SK-N-SH (cell line): ENCODE data around the gene LRRC27. TPM values are rescaled to one million over a fixed set of nuclear protein-coding genes. Genes with fewer than 3 reads are reported as not detected.

Experiments
- CTCF ChIA-PET: fragments of 300-600, 350-600 bp; formaldehyde crosslinking; extraction: SDS; loops from one replicate; lab custom pipeline; 2021; lab: Yijun Ruan, JAX
- POLR2A ChIA-PET: fragments of 350-600 bp; sonication (Branson Sonifier 250); formaldehyde crosslinking; extraction: SDS; loops from one replicate; lab custom pipeline; 2020; ENCODE audit warnings: antibody characterized with exemption, inconsistent platforms; lab: Yijun Ruan, JAX
- DNase-seq: peaks from one replicate; pipeline ENCODE4 v3.0.0; 2012
- H2AFZ ChIP-seq: fragments of 200-600 bp; sonication (generic); 2 replicates; pipeline ENCODE4 v1.8.1; 2016; ENCODE audit warnings: antibody characterized with exemption, mild to moderate bottlenecking, low read depth
- H3F3A ChIP-seq: fragments of 200-600 bp; sonication (generic); replicated peaks from 2 replicates; pipeline ENCODE3; 2016; ENCODE audit warnings: antibody characterized with exemption, mild to moderate bottlenecking; ENCODE audit not compliant: insufficient read depth
- H3K27ac ChIP-seq, 2 experiments: fragments of 200-500 bp in 1 of 2; fragments of 200-600 bp in 1 of 2; sonication (Bioruptor generic) in 1 of 2; sonication (generic), shearing (Covaris generic) in 1 of 2; 2 replicates each; pipeline versions ENCODE4 v1.5.1 to v1.6.1; 2014 to 2016; ENCODE audit warnings: low read depth in 2 of 2, inconsistent platforms in 1 of 2, low read length in 1 of 2, mild to moderate bottlenecking in 1 of 2, mixed read lengths in 1 of 2
- H3K27me3 ChIP-seq: fragments of 200-600 bp; sonication (generic), shearing (Covaris generic); 2 replicates; pipeline ENCODE4 v1.6.1; 2016; ENCODE audit warnings: mixed run types; ENCODE audit not compliant: insufficient read depth
- H3K36me3 ChIP-seq, 2 experiments: fragments of 200-500 bp in 1 of 2; fragments of 200-600 bp in 1 of 2; sonication (Bioruptor generic) in 1 of 2; sonication (generic) in 1 of 2; replicated peaks in 1 of 2; 2 replicates each; pipeline versions ENCODE3 to v1.5.1; 2014 to 2016; ENCODE audit warnings: low read length in 1 of 2, mild to moderate bottlenecking in 1 of 2; ENCODE audit not compliant: insufficient read depth in 2 of 2, control insufficient read depth in 1 of 2
- H3K4me1 ChIP-seq, 2 experiments: fragments of 200-500 bp in 1 of 2; fragments of 200-600 bp in 1 of 2; sonication (Bioruptor generic) in 1 of 2; sonication (generic), shearing (Covaris generic) in 1 of 2; 2 replicates each; pipeline versions ENCODE4 v1.5.1 to v1.6.1; 2014 to 2016; ENCODE audit warnings: low read depth in 1 of 2, low read length in 1 of 2, mixed run types in 1 of 2; ENCODE audit not compliant: insufficient read depth in 2 of 2, control insufficient read depth in 1 of 2
- H3K4me2 ChIP-seq: fragments of 200-600 bp; sonication (generic), shearing (Covaris generic); 2 replicates; pipeline ENCODE4 v1.6.1; 2017; ENCODE audit warnings: mixed run types
- H3K4me3 ChIP-seq, 2 experiments: fragments of 200-500 bp in 1 of 2; fragments of 200-600 bp in 1 of 2; sonication (Bioruptor generic) in 1 of 2; sonication (generic), shearing (Covaris generic) in 1 of 2; 2 replicates each; pipeline versions ENCODE4 v1.5.1 to v1.8.1; 2014 to 2016; ENCODE audit warnings: low read depth in 2 of 2, inconsistent platforms in 1 of 2, low read length in 1 of 2, mild to moderate bottlenecking in 1 of 2, mixed read lengths in 1 of 2, moderate library complexity in 1 of 2
- H3K79me2 ChIP-seq: fragments of 200-600 bp; sonication (generic); 2 replicates; pipeline ENCODE4 v1.8.1; 2017; ENCODE audit warnings: mild to moderate bottlenecking; ENCODE audit not compliant: insufficient read depth
- H3K9ac ChIP-seq: fragments of 200-600 bp; sonication (generic); 2 replicates; pipeline ENCODE4 v1.6.1; 2017; ENCODE audit warnings: mixed run types
- H3K9me2 ChIP-seq: fragments of 200-600 bp; sonication (generic); 2 replicates; pipeline ENCODE4 v1.6.1; 2017; ENCODE audit warnings: mixed run types
- H3K9me3 ChIP-seq: fragments of 200-600 bp; sonication (generic); 2 replicates; pipeline ENCODE4 v1.6.1; 2017; ENCODE audit warnings: mixed run types, mild to moderate bottlenecking, moderate library complexity
- H4K20me1 ChIP-seq: fragments of 200-600 bp; sonication (generic); 2 replicates; pipeline ENCODE4 v1.6.1; 2017; ENCODE audit warnings: mild to moderate bottlenecking, mixed run types; ENCODE audit not compliant: insufficient read depth
- EP300 ChIP-seq, 2 experiments: IDR thresholded peaks; 2 replicates each; pipeline versions ENCODE4 v1.4.0 to v1.6.1; 2012; ENCODE audit warnings: borderline replicate concordance in 1 of 2, low read depth in 1 of 2, low read length in 1 of 2
- FOXJ3 ChIP-seq: sonication (generic); formaldehyde crosslinking; IDR thresholded peaks from 2 replicates; pipeline ENCODE4 v1.5.1; 2020; ENCODE audit warnings: mild to moderate bottlenecking, missing genetic modification reagents
- JUND ChIP-seq: IDR thresholded peaks from 2 replicates; pipeline ENCODE4 v1.4.0; 2012
- MEF2A ChIP-seq: IDR thresholded peaks from 2 replicates; pipeline ENCODE4 v1.4.0; 2012; ENCODE audit warnings: low read depth, borderline replicate concordance
- MXI1 ChIP-seq: IDR thresholded peaks from 2 replicates; pipeline ENCODE4 v1.6.1; 2012; ENCODE audit warnings: mild to moderate bottlenecking, low read depth, low read length, improper control_type of control experiment
- NRF1 ChIP-seq: IDR thresholded peaks from 2 replicates; pipeline ENCODE4 v1.6.1; 2012; ENCODE audit warnings: low read depth, mild to moderate bottlenecking, low read length
- RXRA ChIP-seq: IDR thresholded peaks from 2 replicates; pipeline ENCODE4 v1.4.0; 2012; ENCODE audit warnings: low read depth, mild to moderate bottlenecking, borderline replicate concordance
- SIN3A ChIP-seq: IDR thresholded peaks from 2 replicates; pipeline ENCODE4 v1.6.1; 2012; ENCODE audit warnings: low read depth, mild to moderate bottlenecking, low read length, moderate library complexity, borderline replicate concordance
- SMC3 ChIP-seq: IDR thresholded peaks from 2 replicates; pipeline ENCODE4 v1.6.1; 2012; ENCODE audit warnings: low read depth, low read length, improper control_type of control experiment
- WGBS: methylation state at CpG from one replicate; pipeline ENCODE4 v1.1.6; 2017; ENCODE audit warnings: low lambda C conversion rate; 5-methylcytosine and 5-hydroxymethylcytosine counted together
- polyA plus RNA-seq, 3 experiments: library from polyadenylated mRNA; depleted of rRNA; stranded (reverse); fragments of >200 nt; gene quantifications; 2 replicates each; pipeline ENCODE4 v1.2.3, GENCODE V29; 2012

The LRRC27 gene
- polyA plus RNA-seq, 1 of the 3 experiments (the other 2 are of a cell fraction) = 10.0 TPM

DNA sequence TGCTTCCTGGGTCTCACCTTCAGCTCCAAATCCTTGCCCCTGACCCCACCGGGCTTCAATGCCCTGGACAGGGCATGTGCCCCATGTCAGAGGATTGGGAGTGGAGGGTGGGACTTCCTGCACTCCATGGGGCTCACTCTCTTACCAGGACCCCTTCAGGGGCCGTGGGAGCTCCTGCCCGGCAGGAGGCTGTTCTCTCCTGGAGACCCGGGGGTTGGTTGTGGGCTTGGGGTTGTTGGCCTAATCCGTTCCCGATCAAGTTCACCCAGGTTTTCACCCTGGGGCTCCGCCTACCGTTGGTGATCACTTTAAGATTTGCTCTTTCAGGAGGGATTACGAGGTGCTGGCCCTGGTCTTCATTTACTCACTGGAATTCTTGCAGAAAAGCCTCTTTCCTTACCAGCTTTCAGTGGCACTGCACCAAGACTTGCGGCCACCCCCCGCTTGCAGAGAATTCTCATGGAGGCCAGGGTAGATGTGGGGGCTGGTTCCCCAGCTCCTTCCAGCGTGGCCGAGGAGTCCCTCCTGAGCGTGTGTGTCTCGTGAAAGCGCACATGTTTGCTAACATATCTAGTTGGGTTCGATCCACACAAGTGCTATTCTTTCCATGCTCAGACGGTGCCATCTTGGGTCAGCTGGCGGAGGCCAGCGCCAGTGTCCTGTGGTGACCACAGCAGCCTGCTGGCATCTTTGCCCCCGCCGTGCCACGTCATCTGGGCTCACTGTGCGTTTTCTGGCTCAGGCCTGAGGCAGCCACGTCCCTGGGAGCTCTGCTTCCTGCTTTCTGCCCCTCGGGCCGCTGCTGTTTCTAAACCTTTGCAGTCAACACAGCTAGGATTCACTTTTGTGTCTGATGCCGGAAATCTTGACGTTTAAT is 80.6 kb downstream of the LRRC27 start (continued):
- TF ChIP-seq SIN3A (no peak), MEF2A (no peak)

DNA sequence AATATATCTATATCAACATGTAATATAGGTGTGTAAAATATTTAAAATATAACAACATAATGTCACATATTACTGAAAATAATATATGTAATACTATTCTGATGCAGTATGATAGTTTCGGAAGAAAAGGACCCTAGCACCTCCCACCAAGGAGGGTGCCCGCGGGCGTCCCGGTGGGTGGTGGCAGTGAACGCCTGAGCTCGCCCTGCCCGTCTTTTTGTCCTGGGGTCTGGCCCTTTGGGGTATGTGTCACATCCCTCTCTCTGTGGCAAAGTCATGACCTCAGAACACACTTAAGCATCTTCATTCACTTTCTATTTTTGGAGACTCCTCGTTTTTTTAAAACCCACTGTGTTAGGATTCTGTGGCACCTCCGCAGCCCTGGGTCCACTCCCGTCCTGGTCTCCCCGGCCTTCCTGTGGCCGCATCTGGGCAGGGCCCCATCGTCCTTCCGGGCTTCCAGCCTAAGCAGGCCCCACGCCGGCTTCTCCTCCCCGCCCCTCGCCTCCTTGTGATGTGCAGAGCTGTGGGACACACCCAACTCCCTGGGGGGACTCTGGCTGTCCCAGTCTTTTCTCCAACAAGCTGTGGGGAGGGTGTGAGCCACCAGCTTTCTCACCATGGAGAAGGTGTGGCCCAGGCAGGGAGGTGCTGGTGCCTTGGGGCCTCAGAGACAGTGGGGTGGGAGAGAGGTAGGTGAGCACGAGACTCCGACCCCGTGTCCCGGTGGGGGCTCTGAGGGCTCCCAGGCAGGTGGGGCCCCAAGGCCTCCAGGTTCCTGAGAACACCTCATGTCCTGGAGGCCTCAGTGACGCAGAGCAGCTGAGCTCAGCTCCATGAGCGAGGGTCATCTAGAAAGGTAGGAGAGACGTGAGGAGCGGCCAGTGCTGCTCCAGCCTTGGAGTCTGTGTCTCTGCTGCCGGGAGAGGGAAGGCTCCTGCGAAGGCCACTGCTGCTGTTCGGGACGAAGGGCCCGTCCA is 81.5 kb downstream of the LRRC27 start:
- H3K27me3 ChIP-seq = no peaks in the 10 kb centered on the region
- H3K4me1 ChIP-seq = peaks cover 0 to 12% of the 10 kb centered on the region in 2 experiments; a peak in 1 of 4 replicates
- no peak for DNase-seq
- 89% methylated on average over 20 of the region's 32 CpGs for WGBS
- H4K20me1 ChIP-seq = no peaks in the 10 kb centered on the region
- H3K79me2 ChIP-seq = no peaks in the 10 kb centered on the region
- no peaks in the 10 kb centered on the region for H3K9me3 ChIP-seq
- no peaks in the 10 kb centered on the region for H3F3A ChIP-seq
- ChIA-PET CTCF (interaction anchor here (1.0 kb wide), 1 partner anchor 9 kb away, joined by 5 read pairs; no protein-coding TSS in a partner anchor), POLR2A (interaction anchor here (0.7 kb wide), 1 partner anchor 940 kb away, joined by 5 read pairs; no protein-coding TSS in a partner anchor)
- H3K4me3 ChIP-seq = no peak overlapping the region
- no peak overlapping the region for H3K4me2 ChIP-seq
- no peaks in the 10 kb centered on the region for H3K36me3 ChIP-seq
- H3K9me2 ChIP-seq = no peaks in the 10 kb centered on the region
- no peak overlapping the region for H3K27ac ChIP-seq
- no peak overlapping the region for H3K9ac ChIP-seq
- no peak overlapping the region for H2AFZ ChIP-seq
- no peak for TF ChIP-seq JUND

DNA sequence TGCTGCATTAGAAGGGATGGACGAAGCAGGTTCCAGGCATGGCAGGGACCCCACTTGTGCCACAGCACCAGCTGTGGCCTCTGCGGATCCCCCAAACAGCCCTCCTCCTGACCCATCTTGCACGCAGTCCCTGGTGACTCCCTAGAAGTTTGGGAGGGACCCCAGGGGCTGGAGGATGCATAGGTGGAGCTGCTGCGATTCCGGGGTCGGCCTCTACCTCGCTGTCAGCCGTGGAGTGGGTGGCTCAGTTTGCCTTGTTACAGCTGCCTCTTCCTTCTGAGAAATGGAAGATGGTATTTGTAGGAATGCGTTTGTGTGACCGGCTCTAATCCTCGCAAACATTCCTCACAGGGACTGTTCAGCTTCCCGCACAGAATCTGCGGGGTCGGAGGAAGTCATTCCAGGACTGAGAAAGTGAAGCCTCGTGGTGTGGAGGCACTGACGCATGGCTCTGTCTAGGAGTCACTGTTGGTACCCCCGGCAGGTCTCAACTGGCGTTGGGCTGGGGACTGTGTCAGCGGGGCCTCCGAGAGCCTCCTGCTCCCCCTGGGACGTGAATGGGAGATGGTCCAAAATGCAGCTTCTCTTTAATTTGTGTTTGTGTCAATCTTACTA is 82.5 kb downstream of the LRRC27 start:
- no peaks in the 10 kb centered on the region for H3K9me2 ChIP-seq
- H3K9ac ChIP-seq = no peak overlapping the region
- DNase-seq = no peak
- no peaks in the 10 kb centered on the region for H3K9me3 ChIP-seq
- H4K20me1 ChIP-seq = no peaks in the 10 kb centered on the region
- H2AFZ ChIP-seq = no peak overlapping the region
- H3K4me1 ChIP-seq = peaks cover 0 to 19% of the 10 kb centered on the region in 2 experiments; a peak in 1 of 4 replicates
- no peaks in the 10 kb centered on the region for H3K27me3 ChIP-seq
- no peaks in the 10 kb centered on the region for H3F3A ChIP-seq
- H3K4me2 ChIP-seq = no peak overlapping the region
- ChIA-PET POLR2A (no interaction called here), CTCF (no interaction called here)
- no peaks in the 10 kb centered on the region for H3K79me2 ChIP-seq
- TF ChIP-seq EP300 (IDR thresholded peaks at IDR 0.05; ENCODE audit: borderline replicate concordance in 1 of 2, low read depth in 1 of 2, low read length in 1 of 2) (no peak), SIN3A (no peak), FOXJ3 (CRISPR knock-in tag) (no peak), NRF1 (no peak), RXRA (no peak), SMC3 (no peak), MXI1 (no peak)
- no peaks in the 10 kb centered on the region for H3K36me3 ChIP-seq
- 95% methylated on average over 21 of the region's 21 CpGs for WGBS
- H3K27ac ChIP-seq = no peak overlapping the region
- H3K4me3 ChIP-seq = no peak overlapping the region
